T-cell (primary cell): ENCODE results near the gene PGGT1B. TPM values are rescaled to one million over a fixed set of nuclear protein-coding genes. Genes with fewer than 3 reads are reported as not detected.

Experiments
- ATAC-seq, 4 experiments: fragments of 200-7000 bp in 3 of 4; fragments of 150-1000 bp in 1 of 4; cut with Tn5 transposase; replicated peaks in 1 of 4; 1 replicate in 3 of 4; 2 replicates in 1 of 4; pipeline ENCODE4 v1.10.0; 2021; ENCODE audit warnings: moderate library complexity in 3 of 4, mild to moderate bottlenecking in 2 of 4, moderate number of reproducible peaks in 1 of 4
- CTCF ChIA-PET, 2 donors: fragments of 300-600 bp; sonication (Branson Sonifier 250); formaldehyde crosslinking; loops; one replicate each; lab custom pipeline; 2022; ENCODE audit warnings: antibody characterized with exemption in 2 of 2; lab: Charles Lee
- POLR2A ChIA-PET, 2 donors: fragments of 300-600 bp; sonication (Branson Sonifier 250); formaldehyde crosslinking; loops; one replicate each; lab custom pipeline; 2022; ENCODE audit warnings: antibody characterized with exemption in 2 of 2; lab: Charles Lee
- DNase-seq, 35 experiments: peaks; one replicate each; pipeline versions ENCODE4 v3.0.0 to v3.0.0-alpha.2; 2013 to 2023
- H3K27ac ChIP-seq: one replicate; pipeline ENCODE4 v1.5.1; 2013; ENCODE audit warnings: low read length
- H3K27me3 ChIP-seq, 2 experiments: replicated peaks in 1 of 2; 1 replicate in 1 of 2; 2 replicates in 1 of 2; pipeline versions ENCODE4 v1.6.1 to v1.7.0; 2013; ENCODE audit warnings: low read length in 1 of 2, mixed read lengths in 1 of 2; ENCODE audit not compliant: control insufficient read depth in 2 of 2, insufficient read depth in 2 of 2; ENCODE audit errors: extremely low read depth in 1 of 2
- H3K36me3 ChIP-seq, 2 donors: 1 replicate in 1 of 2; 2 replicates in 1 of 2; pipeline versions ENCODE4 v1.6.1 to v1.7.0; 2013; ENCODE audit warnings: low read length in 1 of 2; ENCODE audit not compliant: control insufficient read depth in 2 of 2, insufficient read depth in 1 of 2; ENCODE audit errors: extremely low read depth in 1 of 2
- H3K4me1 ChIP-seq, 2 experiments: 1 replicate in 1 of 2; 2 replicates in 1 of 2; pipeline versions ENCODE4 v1.6.1 to v1.7.0; 2013; ENCODE audit warnings: low read length in 2 of 2, mixed read lengths in 1 of 2; ENCODE audit not compliant: insufficient read depth in 2 of 2, control insufficient read depth in 1 of 2; ENCODE audit errors: extremely low read depth in 1 of 2
- H3K4me3 ChIP-seq, 2 donors: 1 replicate in 1 of 2; 2 replicates in 1 of 2; pipeline versions ENCODE4 v1.5.1 to v1.7.0; 2013; ENCODE audit warnings: mild to moderate bottlenecking in 2 of 2, low read length in 1 of 2, moderate library complexity in 1 of 2; ENCODE audit not compliant: control insufficient read depth in 1 of 2; ENCODE audit errors: extremely low read depth in 1 of 2
- H3K9me3 ChIP-seq: 2 replicates; pipeline ENCODE4 v1.7.0; 2013
- H3K27ac Mint-ChIP-seq, 2 donors: one replicate each; pipeline ENCODE4 v1.8.0; 2020 to 2021; ENCODE audit warnings: mild to moderate bottlenecking in 2 of 2, mixed read lengths in 2 of 2
- H3K27me3 Mint-ChIP-seq, 2 donors: one replicate each; pipeline ENCODE4 v1.8.0; 2021 to 2022; ENCODE audit warnings: mixed read lengths in 2 of 2
- H3K36me3 Mint-ChIP-seq: one replicate; pipeline ENCODE4 v1.8.0; 2021; ENCODE audit warnings: mixed read lengths
- H3K4me1 Mint-ChIP-seq, 3 donors: one replicate each; pipeline ENCODE4 v1.8.0; 2020 to 2022; ENCODE audit warnings: mixed read lengths in 3 of 3, mild to moderate bottlenecking in 1 of 3
- H3K4me3 Mint-ChIP-seq, 3 donors: one replicate each; pipeline ENCODE4 v1.8.0; 2020 to 2022; ENCODE audit warnings: mild to moderate bottlenecking in 3 of 3, mixed read lengths in 3 of 3, moderate library complexity in 3 of 3
- H3K9me3 Mint-ChIP-seq, 3 donors: one replicate each; pipeline ENCODE4 v1.8.0; 2020 to 2022; ENCODE audit warnings: mixed read lengths in 3 of 3
- WGBS: methylation state at CpG from one replicate; pipeline ENCODE4 v1.1.5; 2013; ENCODE audit warnings: missing lambda C conversion rate; ENCODE audit not compliant: insufficient coverage; 5-methylcytosine and 5-hydroxymethylcytosine counted together
- total RNA-seq, 35 experiments: library from RNA in 6 of 35; stranded (reverse) in 6 of 35; fragments of 120-200 nt in 1 of 35; gene quantifications; one replicate each; pipeline versions ENCODE4 v1.2.1 to v1.2.4 and lab custom pipeline; 2013 to 2026

The PGGT1B gene
- total RNA-seq, 5 donors from 2014 or later (not counting 1 experiment from before 2014, with no cell fraction given) = 35.0 to 45.6 (median 36.0) TPM

DNA sequence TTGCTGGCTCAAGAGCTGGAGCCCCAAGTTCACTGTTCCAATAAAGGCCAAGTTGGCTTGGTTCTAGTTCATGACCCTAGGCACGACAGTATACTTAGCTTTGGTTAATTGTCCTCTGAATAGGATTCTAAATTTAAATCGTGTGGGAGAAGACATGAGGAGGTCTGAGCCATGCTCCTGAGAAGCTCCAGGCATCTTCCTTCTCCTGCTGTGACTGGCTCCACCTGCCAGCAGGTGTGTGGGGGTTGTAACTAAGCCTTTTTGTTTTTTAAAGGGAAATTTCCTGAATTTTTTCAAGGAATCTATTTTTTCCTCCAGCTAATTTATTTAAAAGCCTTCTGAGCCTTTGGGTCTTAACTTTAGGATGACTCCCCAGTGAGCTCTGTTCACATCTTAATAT, 72.8 kb downstream of the PGGT1B start:
- WGBS = 65% methylated on average over 2 of the region's 2 CpGs
- Histone ChIP-seq H3K27ac (no peak overlapping the region), H3K4me3 (no peak overlapping the region), H3K9me3 (no peaks in the 10 kb centered on the region), H3K36me3 (no peaks in the 10 kb centered on the region), H3K4me1 (no peaks in the 10 kb centered on the region), H3K27me3 (peaks cover 0 to 3% of the 10 kb centered on the region in 2 experiments)
- H3K27ac Mint-ChIP-seq = no peak overlapping the region
- DNase-seq (no peak), ATAC-seq (no peak)
- CTCF ChIA-PET = interaction anchor here in 1 of 2 donors (0.6 to 1.0 kb wide), 3 partner anchors 347 to 1578 kb away, joined by 3 to 4 read pairs (median 3); no protein-coding TSS in a partner anchor
- no peaks in the 10 kb centered on the region for H3K9me3 Mint-ChIP-seq
- H3K27me3 Mint-ChIP-seq = peaks cover 9 to 13% of the 10 kb centered on the region in 2 donors
- H3K4me3 Mint-ChIP-seq = no peak overlapping the region
- no peaks in the 10 kb centered on the region for H3K4me1 Mint-ChIP-seq
- peaks cover 8% of the 10 kb centered on the region for H3K36me3 Mint-ChIP-seq
- POLR2A ChIA-PET = interaction anchor here in 1 of 2 donors (0.6 kb wide), 1 partner anchor 55 kb away, joined by 3 read pairs; no protein-coding TSS in a partner anchor

DNA sequence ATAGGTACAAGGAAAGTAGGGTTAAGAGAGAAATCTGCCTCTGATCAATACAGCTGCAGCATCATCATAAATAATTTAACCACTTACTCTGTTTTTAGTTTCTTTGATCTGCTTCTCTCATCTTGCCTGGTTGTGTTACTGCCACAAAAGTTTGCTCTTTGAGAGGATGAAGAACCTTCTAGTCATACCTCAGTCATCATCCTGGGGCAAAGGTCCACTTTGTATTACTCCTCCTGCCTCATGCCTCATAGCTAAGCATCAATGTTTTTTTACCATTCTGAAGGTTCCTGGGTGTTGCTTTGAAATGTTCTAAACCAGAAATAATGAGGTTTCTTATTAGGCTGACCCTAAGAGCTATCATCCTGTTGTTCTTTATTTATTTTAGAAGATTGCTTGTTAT, 75.9 kb downstream of the PGGT1B start:
- no peak for ATAC-seq
- POLR2A ChIA-PET = no interaction called here

DNA sequence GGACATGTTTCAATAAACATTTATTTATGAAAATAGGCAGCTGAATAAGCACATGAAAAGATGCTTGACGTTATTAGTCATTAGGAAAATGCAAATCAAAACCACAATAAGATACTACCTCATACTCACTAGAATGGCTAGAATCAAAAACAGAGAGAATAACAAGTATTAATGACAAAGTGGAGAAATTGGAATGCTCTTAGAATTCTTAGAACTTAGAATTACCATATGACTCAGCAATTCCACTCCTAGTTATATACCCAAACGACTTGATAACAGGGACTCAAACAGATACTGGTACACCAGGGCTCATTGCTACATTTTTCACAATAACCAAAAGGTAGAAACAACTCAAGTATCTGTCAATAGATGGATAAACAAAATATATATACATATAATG, 77.9 kb downstream of the PGGT1B start:
- Histone ChIP-seq H3K4me1 (peaks cover 0 to 8% of the 10 kb centered on the region in 2 experiments), H3K9me3 (peaks cover 3% of the 10 kb centered on the region), H3K4me3 (no peak overlapping the region), H3K27ac (no peak overlapping the region), H3K27me3 (peaks cover 14 to 20% of the 10 kb centered on the region in 2 experiments), H3K36me3 (no peaks in the 10 kb centered on the region)
- Mint-ChIP-seq H3K4me3 (no peak overlapping the region), H3K9me3 (peaks cover 0 to 11% (median 0%) of the 10 kb centered on the region in 3 donors), H3K27me3 (peaks cover 47% of the 10 kb centered on the region in 2 donors), H3K27ac (no peak overlapping the region), H3K4me1 (peaks cover 7 to 10% (median 10%) of the 10 kb centered on the region in 3 donors), H3K36me3 (peaks cover 3% of the 10 kb centered on the region)
- DNase-seq = no peak
- no CpG with 5 or more reads among the region's 2 CpGs for WGBS
- no peak for ATAC-seq
- POLR2A ChIA-PET = no interaction called here
- CTCF ChIA-PET = no interaction called here

More for the DNA sequence above, 75.9 kb downstream of the PGGT1B start:
- Mint-ChIP-seq H3K9me3 (peaks cover 0 to 8% (median 0%) of the 10 kb centered on the region in 3 donors), H3K36me3 (peaks cover 3% of the 10 kb centered on the region), H3K4me1 (no peaks in the 10 kb centered on the region), H3K4me3 (no peak overlapping the region), H3K27ac (no peak overlapping the region), H3K27me3 (peaks cover 29 to 30% of the 10 kb centered on the region in 2 donors)
- H3K4me3 ChIP-seq = no peak overlapping the region
- no peak overlapping the region for H3K27ac ChIP-seq
- peaks cover 3 to 10% of the 10 kb centered on the region in 2 experiments for H3K27me3 ChIP-seq
- no peak for DNase-seq
- no peaks in the 10 kb centered on the region for H3K36me3 ChIP-seq
- CTCF ChIA-PET = no interaction called here
- H3K4me1 ChIP-seq = no peaks in the 10 kb centered on the region
- H3K9me3 ChIP-seq = no peaks in the 10 kb centered on the region

DNA sequence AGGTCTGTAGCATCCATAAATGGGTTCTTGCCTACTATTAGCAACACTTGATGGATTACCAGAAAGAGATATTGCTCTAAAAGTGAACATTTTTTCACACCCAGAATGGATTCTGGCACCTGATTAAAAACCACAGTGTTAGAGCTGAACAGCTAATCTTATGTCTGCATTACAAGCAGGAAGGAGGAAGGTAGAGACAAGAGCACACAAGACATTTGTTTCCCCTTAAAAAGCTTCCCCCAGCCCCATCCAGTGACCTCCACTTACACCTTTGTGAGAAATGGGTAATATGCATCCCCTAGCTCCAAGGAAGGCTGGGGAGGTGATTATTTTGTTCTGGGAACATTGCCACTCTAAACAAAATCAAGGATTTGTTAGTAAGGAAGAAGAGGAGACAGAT, 80.9 kb downstream of the PGGT1B start:
- H3K36me3 ChIP-seq = no peaks in the 10 kb centered on the region
- peaks cover 2 to 17% of the 10 kb centered on the region in 2 experiments for H3K4me1 ChIP-seq
- ChIA-PET CTCF (interaction anchor here (0.5 to 0.9 kb wide), 2 partner anchors 65 to 657 kb away, joined by 3 to 7 read pairs; no protein-coding TSS in a partner anchor), POLR2A (interaction anchor here in 1 of 2 donors (0.6 kb wide), 1 partner anchor 393 kb away, joined by 6 read pairs; no protein-coding TSS in a partner anchor)
- Mint-ChIP-seq H3K27ac (no peak overlapping the region), H3K4me3 (no peak overlapping the region), H3K27me3 (peaks cover 67 to 72% of the 10 kb centered on the region in 2 donors), H3K9me3 (peaks cover 0 to 11% (median 0%) of the 10 kb centered on the region in 3 donors), H3K4me1 (peaks cover 7 to 13% (median 11%) of the 10 kb centered on the region in 3 donors), H3K36me3 (peaks cover 3% of the 10 kb centered on the region)
- DNase-seq (no peak), ATAC-seq (no peak)
- H3K9me3 ChIP-seq = peaks cover 3% of the 10 kb centered on the region
- no peak overlapping the region for H3K4me3 ChIP-seq
- H3K27ac ChIP-seq = no peak overlapping the region
- peaks cover 28 to 41% of the 10 kb centered on the region in 2 experiments for H3K27me3 ChIP-seq

DNA sequence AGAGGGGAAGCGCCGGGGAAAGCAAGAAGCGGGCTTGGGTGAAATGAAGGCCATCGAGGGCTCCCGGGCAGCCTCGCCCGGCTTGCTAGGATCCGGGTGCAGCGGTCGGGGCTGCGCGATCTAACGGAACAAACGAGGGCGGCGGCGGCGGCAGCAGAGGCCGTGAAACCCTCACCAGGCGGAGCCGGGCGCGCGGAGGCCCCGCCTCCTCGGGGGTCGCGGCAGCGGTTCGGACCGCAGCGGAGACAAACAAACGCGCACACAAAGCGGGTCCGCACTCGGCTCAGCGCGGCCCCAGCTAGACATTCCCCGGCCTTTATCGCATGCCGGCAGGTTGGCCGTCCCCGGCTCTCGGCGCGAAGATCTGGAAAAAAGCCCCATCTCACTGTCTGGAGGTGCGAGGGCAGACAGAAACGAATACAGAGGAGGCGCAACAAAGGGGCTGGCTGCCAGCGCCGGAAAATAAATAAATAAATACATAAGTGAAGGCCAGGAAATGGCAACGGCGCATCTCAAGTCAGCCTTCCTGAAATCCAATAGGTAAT, 82.4 kb downstream of the PGGT1B start:
- peaks cover 3% of the 10 kb centered on the region for H3K36me3 Mint-ChIP-seq
- H3K9me3 ChIP-seq = peaks cover 3% of the 10 kb centered on the region
- peaks cover 7 to 13% (median 11%) of the 10 kb centered on the region in 3 donors for H3K4me1 Mint-ChIP-seq
- H3K27ac ChIP-seq = no peak overlapping the region
- H3K27me3 Mint-ChIP-seq = peaks cover 72 to 74% of the 10 kb centered on the region in 2 donors
- H3K4me1 ChIP-seq = peaks cover 2 to 17% of the 10 kb centered on the region in 2 experiments
- peaks cover 31 to 42% of the 10 kb centered on the region in 2 experiments for H3K27me3 ChIP-seq
- CTCF ChIA-PET = interaction anchor here in 1 of 2 donors (0.6 kb wide), 1 partner anchor 87 kb away, joined by 3 read pairs; no protein-coding TSS in a partner anchor
- POLR2A ChIA-PET = no interaction called here
- peak overlapping the region; percentile 37 to 69 for H3K4me3 ChIP-seq
- H3K27ac Mint-ChIP-seq = no peak overlapping the region
- DNase-seq (peak in 6 of 35 experiments; percentile 12 to 41 (median 17)), ATAC-seq (peak; percentile 63 to 79 (median 69))
- under 1% methylated on average over 41 of the region's 54 CpGs for WGBS
- H3K9me3 Mint-ChIP-seq = peaks cover 0 to 11% (median 0%) of the 10 kb centered on the region in 3 donors
- peak overlapping the region; percentile 74 to 90 (median 74) for H3K4me3 Mint-ChIP-seq
- no peaks in the 10 kb centered on the region for H3K36me3 ChIP-seq

DNA sequence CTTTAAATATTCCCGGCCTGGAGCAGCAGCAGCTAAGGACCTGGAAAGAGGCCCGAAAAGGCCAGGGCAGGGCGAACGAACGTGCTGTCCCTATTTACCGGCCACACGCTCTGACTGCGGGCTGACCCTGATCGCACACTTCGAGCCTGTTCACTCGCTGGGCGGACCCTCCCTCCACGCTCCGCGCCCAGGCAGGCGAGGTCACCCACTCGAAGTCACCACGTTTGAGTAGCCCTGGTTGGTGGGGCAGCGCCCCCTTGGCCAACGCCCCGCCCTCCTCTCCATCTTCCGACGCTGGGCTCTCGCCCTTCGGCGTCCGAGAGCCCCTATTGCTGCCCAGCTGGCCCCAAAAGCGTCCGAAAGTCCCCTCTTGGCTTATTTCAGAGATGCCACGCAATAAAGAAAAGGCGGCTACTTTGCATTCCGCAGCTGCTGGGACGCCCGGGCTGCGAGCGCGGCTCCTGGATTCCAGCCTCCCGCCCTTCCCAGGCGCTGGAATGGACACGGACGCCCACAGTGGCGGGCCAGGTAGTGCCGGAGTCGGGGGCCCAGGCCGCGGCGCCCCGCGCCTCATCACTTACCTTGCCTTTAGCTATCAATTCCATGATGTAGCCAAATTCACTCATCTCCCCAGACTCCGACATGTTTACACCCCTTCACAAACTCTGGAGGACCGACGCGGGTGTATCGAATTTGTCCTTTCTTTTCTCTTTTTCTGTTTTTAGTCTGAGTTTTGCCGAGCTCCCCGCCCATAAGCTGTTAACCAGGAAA, 83.1 kb downstream of the PGGT1B start:
- Mint-ChIP-seq H3K4me3 (peak overlapping the region; percentile 74 to 90 (median 74)), H3K27me3 (peaks cover 70 to 74% of the 10 kb centered on the region in 2 donors), H3K9me3 (peaks cover 0 to 9% (median 0%) of the 10 kb centered on the region in 3 donors), H3K4me1 (peaks cover 7 to 13% (median 11%) of the 10 kb centered on the region in 3 donors), H3K27ac (no peak overlapping the region), H3K36me3 (peaks cover under 1% of the 10 kb centered on the region)
- ATAC-seq (peak; percentile 24 to 60 (median 40)), DNase-seq (no peak)
- WGBS = 8% methylated on average over 54 of the region's 56 CpGs
- Histone ChIP-seq H3K4me1 (peaks cover 2 to 17% of the 10 kb centered on the region in 2 experiments), H3K36me3 (no peaks in the 10 kb centered on the region), H3K4me3 (peak overlapping the region; percentile 37 to 69), H3K27ac (no peak overlapping the region), H3K9me3 (peaks cover 3% of the 10 kb centered on the region), H3K27me3 (peaks cover 31 to 42% of the 10 kb centered on the region in 2 experiments)
- POLR2A ChIA-PET = no interaction called here
- CTCF ChIA-PET = interaction anchor here in 1 of 2 donors (0.6 kb wide), 1 partner anchor 87 kb away, joined by 3 read pairs; no protein-coding TSS in a partner anchor
